HG03571 (cell line): Measurements from ENCODE around the gene AP1G1.

ENCODE experiments used
- ATAC-seq: cut with Tn5 transposase; IDR thresholded peaks from one replicate; pipeline ENCODE4 v1.9.1; 2021; ENCODE audit not compliant: unreplicated experiment

AP1G1 gene

DNA sequence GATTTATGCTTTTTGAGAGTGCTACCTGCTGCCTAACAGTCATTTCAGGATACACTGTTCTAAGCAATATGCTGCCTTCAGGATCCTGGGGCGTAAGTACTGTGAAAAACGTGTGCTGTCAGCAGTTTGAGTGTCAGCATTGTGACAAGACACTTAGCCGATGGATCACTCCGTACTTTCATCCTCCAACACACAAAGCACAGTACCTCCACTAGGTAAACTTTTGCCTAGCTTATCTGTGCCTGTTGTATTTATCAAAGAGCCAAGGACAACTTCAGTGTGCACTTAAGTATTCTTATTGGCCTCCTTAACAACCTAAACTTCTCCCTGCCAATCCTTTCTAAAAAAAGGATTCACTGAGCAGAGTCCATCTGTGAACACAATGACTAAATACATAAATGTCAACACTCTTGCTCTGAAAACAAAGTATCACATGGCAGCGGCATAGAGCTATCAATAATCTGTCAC, 50.3 kb downstream of the AP1G1 start:
- ATAC-seq, result no peak

DNA sequence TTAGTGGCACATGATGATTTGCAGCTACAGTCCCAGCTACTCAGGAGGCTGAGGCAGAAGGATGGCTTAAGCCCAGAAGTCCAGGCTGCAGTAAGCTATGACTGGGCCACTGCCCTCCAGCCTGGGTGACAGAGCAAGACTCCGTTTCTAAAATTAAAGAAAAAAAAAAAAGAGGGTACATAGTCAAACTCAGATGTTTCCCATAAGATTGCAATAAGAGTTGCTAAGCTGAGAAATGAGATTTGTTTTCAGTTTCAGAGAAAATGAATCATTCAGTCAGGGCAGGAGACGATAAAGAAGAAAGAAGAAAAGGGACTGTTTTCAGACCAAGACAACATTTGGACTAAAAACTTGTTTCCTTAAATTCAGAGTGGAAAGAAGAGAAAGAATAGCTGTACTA, 54.0 kb downstream of the AP1G1 start:
- ATAC-seq, result no peak

DNA sequence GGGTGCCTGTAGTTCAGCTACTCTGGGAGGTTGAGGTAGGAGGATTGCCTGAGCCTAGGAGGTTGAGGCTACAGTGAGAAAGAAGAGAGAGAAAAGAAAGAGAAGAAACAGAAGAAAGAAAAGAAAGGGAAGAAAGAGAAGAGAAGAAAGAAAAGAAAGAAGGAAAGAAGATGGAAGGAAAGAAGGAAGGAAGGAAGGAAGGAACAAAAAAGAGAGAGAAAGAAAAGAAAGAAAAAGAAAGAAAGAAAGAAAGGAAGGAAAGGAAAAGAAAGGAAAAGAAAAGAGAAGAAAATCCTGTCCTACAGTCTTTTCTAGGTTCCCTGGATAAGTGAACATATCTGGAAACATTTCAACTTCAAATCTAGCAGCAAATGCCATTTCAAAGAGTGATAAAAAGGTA, 54.5 kb downstream of the AP1G1 start:
- no peak for ATAC-seq

DNA sequence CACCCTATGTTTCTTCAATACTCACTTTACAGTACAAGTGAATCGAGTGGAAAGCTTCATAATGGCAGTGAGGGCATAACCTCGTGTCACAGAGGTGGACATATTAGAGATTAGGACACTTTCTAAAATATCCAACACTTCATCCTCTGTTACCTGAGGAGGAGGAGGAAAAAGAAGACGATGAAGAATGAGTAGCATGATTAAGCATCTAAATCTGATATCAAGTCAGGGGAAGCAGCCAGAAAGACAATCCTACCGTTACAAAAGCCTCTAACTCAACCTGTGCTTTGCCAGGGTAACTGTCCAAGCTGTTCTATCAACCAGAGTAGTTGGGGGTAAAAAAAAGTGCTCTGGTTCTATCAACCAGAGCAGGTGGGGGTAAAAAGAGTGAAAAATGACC, 60.4 kb downstream of the AP1G1 start:
- ATAC-seq, result no peak

DNA sequence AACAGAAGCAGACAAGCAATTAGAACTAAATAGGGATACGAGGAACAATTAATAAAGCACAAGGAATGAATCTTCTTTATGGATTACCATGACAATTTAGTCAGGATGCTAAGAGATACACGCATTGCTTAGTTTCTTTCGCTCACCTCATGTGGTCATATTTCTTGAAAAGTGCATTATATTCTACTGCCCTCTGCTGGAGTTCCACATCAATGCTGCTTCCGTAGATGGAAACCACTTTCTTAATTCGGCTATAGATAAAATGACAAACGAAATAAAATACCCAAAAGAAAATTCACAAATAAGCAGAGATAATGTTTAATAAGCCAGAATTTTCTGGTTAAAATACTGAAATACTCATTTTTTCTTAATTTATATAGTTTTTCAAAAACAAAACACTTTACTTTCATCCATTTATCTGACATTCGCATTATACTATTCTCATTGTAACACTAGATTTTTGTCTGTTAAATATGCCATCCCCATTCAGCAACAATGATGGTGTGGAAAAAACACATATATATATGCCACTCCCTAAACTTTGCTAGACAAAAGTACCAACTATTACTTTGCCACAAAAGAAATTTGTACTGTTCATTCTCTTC, 62.1 kb downstream of the AP1G1 start:
- ATAC-seq, result no peak

DNA sequence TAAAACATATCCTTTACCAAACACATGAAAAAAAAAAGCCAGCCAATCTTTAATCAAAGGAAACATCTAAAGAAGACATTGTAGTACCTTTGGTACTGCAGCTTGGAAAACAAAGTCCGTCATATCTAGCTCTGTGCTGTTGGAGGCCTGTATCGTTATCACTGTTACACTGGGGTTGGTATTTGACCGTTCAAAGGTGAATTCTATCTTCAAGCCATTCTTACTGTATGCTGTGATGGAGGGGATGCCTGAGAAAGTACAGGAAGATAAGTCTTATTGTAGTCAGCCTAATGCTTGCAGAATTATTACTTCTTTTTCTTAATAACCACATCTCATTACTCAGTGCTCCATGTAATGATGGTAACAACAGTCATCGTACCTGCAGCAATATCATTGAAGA, 69.8 kb downstream of the AP1G1 start:
- ATAC-seq, result no peak

DNA sequence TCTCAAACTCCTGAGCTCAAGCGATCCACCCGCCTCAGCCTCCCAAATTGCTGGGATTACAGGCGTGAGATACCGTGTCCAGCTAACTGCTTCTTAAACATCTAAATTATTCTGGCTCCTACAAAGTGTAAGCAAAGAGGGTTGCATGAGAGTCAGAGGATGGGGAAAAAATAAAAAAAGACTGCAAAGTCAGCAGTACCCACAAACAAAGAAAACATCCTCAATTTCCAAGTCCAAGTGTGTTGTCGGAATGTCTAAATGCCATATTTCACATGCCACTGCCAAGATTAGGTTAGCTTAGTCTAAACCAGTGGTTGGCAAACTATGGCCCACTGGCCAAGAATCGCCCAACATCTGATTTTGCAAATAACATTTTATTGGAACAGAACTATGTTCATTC, 71.1 kb downstream of the AP1G1 start:
- ATAC-seq, result no peak

DNA sequence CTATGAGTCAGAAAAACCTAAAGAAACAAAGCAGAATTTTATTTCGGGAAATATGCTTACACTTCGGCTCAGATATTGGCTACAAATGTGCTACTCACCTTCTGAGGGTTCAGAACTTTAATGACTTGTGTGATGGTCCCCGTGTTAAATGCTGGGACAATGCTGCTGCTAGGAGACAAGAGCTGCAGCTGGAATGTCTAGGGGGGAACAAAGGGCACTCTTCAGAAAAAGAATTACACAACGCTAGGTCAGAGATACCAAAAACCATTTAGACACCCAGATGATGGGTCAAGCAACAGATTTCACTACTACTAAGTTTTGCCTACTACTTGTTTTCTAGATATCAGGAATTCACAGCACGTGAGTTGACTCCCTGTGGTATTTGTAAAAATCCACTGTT, 74.1 kb downstream of the AP1G1 start:
- no peak for ATAC-seq

DNA sequence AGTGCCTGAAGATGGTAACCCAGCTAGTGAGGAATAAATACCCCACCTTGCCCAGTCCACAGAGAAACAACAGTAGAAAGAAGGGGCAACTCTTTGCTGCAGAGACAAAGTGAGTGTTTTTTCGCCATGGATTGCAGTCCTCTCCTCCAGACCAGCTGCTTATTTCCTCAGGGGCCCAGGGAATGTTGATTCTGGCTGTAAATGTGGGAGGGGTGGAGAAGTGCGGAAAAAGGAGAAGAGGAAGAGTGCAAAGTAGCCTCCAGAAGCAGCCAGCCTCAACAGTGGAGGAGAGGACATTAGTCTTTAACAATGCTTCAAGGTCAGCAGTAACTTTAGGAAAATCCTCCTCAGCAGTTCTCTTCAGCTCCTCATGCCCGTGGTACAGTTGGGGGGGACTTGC, 76.0 kb downstream of the AP1G1 start:
- ATAC-seq, result no peak

DNA sequence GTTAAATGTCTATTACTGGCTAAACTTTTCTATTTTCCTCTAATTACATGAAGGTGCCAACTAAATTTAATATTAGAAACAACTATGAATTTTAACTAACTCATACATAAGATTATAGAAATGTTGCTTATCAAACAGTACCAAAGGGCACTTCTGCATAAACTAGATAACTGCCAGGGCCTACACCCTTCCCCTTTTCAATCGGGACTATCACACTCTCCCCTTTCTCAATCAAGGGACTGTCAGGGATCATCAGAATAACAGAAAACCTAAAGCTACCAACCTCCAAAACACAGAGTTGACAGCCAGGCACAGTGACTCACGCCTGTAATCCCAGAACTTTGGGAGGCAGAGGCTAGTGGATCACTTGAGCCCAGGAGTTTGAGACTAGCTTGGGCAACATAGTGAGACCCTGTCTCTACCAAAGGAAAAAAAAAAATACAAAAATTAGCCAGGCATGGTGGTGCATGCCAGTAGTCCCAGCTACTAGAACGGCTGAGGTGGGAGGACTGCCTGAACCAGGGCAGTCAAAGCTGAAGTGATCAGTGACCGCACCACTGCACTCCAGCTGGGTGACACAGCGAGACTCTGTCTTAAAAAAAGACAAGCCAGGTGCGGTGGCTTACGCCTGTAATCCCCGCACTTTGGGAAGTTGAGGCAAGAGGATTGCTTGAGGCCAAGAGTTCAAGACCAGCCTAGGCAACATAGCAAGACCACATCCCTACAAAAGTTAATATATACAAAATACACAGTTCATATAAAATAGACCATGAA, 80.9 kb downstream of the AP1G1 start:
- ATAC-seq, result no peak

DNA sequence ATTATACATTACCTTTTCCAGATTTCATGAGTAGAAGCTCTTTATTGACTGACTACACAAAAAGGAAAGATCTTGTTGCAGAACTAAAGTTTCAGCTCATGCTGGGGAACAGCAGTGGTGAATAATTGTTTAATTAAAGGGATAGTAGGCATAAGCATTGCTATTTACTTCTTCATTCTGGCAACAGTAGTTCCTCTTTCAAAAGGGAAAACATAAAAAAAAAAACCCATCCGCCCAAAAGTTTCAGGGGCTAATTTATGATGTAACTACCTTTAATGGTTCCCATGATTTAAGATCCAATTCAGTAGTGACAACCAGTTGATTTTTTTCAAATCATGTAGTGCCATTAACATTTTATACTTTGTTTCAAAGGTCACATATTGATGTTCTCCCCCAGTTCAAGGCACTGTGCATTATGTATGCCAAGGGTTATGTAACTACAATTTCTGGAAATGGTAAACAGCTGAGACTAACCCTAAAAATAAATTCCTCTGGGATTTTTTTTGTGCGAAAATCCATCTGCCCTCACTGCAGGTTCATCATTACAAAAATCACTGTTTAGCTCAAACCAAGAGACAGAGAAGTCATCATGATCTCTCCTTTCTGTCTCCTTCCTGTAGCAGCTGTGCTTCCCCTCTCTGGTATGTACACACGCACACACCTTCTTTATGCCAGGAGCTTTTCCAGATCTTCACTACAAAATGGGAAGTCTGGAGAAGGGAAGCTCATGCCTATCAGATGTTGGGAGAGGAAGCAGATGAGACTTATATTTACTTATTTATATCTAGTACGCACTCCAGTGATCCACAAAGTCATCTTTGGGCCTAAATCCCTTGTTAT, 81.9 kb downstream of the AP1G1 start:
- no peak for ATAC-seq

DNA sequence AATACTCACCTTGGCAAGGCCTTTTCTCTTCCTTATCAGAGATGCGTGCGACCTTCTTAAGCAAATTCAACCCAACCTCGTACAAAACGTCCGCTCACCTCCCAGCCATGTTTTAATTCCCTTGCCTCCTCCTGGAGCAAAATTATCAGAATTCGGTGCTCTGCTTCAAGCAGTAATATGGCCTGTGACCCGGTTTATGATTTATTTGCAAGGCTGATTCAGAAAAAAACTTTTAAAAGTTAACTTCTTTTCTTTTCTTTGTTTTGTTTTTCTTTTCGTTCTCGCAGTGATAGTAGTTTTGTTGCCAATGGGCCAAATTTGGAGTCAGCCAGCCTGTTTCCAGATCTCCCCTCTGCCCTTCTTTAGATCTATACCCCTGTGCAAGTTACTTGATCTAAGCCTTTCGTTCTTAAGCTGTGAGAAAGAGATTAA, 84.3 kb downstream of the AP1G1 start, which contains the start of gene PHLPP2:
TSS of gene PHLPP2 (minus strand) at position 382 of the 432 bp plus-strand sequence. CDS start 9,906 bp downstream, outside the sequence.
- no peak for ATAC-seq

DNA sequence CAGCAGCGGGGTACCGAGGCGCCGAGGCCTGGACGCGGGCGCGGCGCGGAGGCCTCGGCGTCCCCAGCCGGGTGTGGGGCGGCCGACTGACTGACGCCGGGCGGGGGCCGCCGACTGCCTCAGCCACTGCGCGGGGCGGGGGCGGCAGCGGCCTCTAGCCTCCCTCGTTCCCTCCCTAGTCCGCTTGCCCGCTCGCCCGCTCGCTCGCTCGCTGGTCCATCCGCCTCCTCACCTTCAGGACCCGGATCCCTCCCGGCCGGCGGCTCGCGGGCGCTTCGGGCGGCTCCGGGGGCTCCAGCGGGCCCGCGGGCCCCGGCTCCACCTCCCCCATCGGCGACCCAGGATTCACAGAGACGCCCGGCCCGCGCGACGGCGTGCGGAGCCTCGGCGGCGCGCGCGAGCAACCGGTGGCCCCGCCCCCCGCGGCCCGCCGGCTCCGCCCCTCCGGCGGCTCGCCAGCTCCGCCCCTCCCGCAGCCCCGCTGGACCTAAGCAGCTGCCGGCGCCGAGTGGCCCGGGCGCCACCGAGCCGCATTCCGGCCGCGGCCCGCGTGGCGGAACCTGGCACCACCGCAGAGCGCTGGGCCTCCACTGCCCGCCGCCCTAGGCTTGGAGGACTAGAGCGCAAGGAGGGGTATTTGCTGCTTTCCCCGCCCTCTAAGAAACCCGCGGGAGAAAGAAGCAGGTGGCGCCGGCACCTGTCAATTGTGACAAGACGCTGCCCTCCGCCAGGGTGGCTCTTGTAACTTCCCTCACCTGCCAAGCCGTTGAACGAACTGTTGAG, 84.9 kb downstream of the AP1G1 start:
- ATAC-seq, result peak; percentile 69

DNA sequence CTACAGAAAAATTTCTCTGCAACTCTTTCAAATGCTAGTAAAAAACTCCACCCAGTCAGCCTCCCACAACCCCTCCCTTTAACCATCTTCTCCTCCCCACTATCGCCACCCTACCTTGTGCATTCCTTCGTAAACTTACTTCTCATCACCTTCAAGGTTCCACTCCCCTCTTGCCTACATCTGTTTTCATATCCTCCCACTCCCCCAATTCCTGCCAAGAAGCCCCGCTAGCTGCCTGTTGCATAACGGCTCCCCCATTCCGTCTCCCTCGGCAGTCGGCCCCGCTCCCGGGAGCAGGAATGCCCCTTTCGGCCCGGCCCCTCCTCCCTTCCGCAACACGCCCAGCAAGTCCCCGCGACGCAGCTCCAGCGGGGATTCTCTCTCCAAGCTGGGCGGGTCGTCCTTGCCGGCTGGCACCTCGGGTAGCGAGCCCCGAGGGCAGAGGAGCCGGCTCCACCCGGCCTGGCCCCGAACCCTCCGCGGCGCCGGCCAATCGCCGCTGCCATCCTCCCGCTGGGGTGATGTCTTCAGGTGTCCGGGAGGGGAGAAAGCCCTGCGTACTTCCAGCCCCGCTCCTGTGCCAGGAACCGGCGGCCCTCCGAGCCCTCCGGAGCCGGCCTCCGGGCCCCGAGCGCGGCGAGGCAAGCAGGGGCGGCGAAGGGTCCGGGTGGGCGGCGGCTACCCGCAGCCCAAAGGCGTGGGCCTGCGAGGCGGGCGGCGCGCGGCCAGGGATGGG, 85.7 kb downstream of the AP1G1 start:
- peak; percentile 29 for ATAC-seq

DNA sequence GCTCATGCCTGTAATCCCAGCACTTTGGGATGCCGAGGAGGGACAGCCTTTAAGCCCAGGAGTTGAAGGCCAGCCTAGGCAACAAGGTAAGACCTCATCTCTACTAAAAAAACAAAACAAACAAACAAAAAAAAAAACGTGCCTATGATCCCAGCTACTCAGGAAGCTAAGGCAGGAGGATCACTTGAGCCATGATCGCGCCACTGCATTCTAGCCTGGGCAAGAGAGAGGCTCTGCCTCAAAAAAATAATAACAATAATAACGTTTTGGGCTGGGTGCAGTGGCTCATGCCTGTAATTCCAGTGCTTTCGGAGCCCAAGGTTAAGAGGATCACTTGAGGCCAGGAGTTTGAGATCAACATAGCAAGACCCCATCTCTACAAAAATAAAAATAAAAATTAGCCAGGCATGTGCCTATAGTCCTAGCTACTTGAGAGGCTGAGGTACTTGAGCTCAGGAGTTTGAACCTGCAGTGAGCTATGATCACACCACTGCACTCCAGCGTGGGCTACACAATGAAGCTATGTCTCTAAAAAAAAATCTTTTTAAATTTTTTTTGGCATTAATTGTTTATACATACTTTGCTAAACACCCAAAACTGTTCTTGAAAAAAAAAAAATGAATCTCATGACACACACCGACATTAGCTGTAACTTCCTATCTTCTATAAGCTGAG, 87.4 kb downstream of the AP1G1 start:
- no peak for ATAC-seq

DNA sequence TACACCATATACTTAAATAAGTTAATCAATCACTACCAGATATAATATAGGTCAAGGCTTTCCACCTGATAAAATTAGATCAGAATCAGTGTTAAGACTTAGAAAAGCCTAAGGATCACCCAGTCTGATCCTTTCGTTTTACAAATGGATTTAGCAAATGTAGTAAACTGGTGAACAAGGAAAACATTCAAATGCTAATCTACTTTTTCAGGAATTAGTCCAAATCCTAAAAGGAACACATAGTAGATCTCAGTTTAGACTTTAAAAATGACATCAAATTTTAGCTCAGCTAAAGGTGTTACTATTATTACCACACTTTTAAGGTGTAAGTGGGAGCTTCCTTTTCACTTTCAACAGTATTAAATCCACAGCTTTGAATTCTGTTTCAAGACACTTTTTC, 96.1 kb downstream of the AP1G1 start:
- no peak for ATAC-seq

DNA sequence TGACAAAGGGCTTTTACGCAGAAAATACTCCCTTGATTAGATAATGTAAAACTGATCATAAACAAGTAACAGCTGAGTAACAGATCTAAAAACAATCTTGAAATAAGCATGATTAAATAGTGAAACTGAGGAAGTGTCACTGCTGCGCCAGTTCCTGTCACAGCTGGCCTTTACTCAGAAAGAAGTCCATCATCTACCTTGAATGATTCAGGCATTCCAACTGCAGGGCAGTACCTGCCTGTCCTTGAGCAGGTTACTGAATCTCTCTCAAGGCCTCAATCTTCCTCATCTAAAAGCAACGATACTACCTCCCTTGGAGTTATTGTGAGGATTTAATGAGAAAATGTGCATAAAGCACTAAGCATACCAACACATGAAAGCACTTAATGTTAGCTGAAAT, 96.8 kb downstream of the AP1G1 start:
- no peak for ATAC-seq

DNA sequence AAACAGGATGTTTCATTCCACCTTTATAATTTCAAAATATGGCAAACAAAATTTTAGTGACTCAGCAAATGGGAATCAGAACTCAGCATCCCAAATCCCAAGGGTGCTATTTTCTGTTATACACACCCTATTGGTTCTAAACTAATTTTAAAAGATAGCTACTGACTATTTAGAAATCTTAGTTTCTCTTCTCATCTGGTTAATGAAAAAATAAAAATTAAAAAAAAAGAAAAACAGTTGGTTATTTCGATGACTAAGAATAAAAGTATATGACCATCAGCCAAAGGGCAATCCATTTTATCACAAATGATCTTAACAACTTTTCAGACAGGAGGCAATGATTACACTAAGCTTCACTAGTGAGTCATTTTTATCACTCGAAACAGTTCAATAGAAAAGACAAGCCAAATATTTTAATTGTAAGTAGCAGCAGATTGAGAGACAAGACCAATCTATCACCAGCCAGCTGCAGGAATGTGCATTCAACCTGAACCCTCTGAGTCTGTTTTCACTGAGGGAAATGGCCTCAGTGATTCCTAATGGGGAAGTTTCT, 99.3 kb downstream of the AP1G1 start:
- ATAC-seq, result no peak

DNA sequence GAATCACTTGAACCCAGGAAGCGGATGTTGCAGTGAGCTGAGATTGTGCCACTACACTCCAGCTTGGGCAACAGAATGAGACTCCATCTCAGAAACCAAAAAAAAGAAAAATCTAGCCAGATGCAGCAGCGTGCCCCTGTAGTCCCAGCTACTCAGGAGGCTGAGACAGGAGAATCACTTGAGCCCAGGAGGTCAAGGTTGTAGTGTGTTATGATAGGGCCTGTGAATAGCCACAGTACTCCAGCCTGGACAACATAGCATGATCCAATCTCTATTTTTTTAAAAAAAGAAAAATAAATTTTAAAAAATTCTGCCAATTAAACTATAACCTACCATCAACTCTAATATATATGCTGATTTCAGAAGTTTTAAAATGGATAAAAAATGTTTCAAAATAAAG, 99.9 kb downstream of the AP1G1 start:
- ATAC-seq, result no peak
